CD4-positive, alpha-beta T cell (primary cell): Measurements from ENCODE around the gene UIMC1. TPM values are rescaled to one million over a fixed set of nuclear protein-coding genes. Genes with fewer than 3 reads are reported as not detected.
"Not testable (repeated sequence)": the region's sequence is repeated elsewhere in the genome, so short reads cannot be mapped to it uniquely, and the experiment has no call there.

Experiments
- ATAC-seq: fragments of 200-7000 bp; cut with Tn5 transposase; one replicate; pipeline ENCODE4 v1.10.0; 2022; ENCODE audit warnings: mild to moderate bottlenecking; ENCODE audit not compliant: poor library complexity
- CTCF ChIA-PET: fragments of 350-600 bp; sonication (Branson Sonifier 250); formaldehyde crosslinking; loops from one replicate; lab custom pipeline; 2021; ENCODE audit warnings: antibody characterized with exemption, inconsistent platforms; lab: Charles Lee
- POLR2A ChIA-PET: fragments of 350-600 bp; sonication (Branson Sonifier 250); formaldehyde crosslinking; loops from one replicate; lab custom pipeline; 2021; ENCODE audit warnings: antibody characterized with exemption, inconsistent platforms; lab: Charles Lee
- DNase-seq, 14 experiments: peaks; one replicate each; pipeline ENCODE4 v3.0.0-alpha.2; 2013 to 2020; ENCODE audit warnings: mixed read lengths in 2 of 14
- H3K27ac ChIP-seq, 2 donors: one replicate each; pipeline versions ENCODE4 v1.5.1 to v1.7.0; 2013; ENCODE audit warnings: low read length in 2 of 2, low read depth in 1 of 2, mild to moderate bottlenecking in 1 of 2
- H3K27me3 ChIP-seq, 2 experiments: 1 replicate in 1 of 2; 2 replicates in 1 of 2; pipeline versions ENCODE4 v1.6.1 to v1.7.0; 2013; ENCODE audit warnings: low read length in 2 of 2, control low read depth in 1 of 2, mild to moderate bottlenecking in 1 of 2, moderate library complexity in 1 of 2; ENCODE audit not compliant: insufficient read depth in 2 of 2, control insufficient read depth in 1 of 2
- H3K36me3 ChIP-seq: one replicate; pipeline ENCODE4 v1.6.1; 2013; ENCODE audit warnings: low read length, control low read depth; ENCODE audit not compliant: insufficient read depth
- H3K4me1 ChIP-seq: one replicate; pipeline ENCODE4 v1.6.1; 2013; ENCODE audit warnings: low read length, control low read depth; ENCODE audit not compliant: insufficient read depth
- H3K4me3 ChIP-seq: one replicate; pipeline ENCODE4 v1.5.1; 2013; ENCODE audit warnings: mild to moderate bottlenecking, low read length, moderate library complexity
- H3K9me3 ChIP-seq, 2 experiments: 1 replicate in 1 of 2; 2 replicates in 1 of 2; pipeline versions ENCODE4 v1.6.1 to v1.7.0; 2013; ENCODE audit warnings: low read length in 2 of 2, mild to moderate bottlenecking in 2 of 2, control low read depth in 1 of 2, moderate library complexity in 1 of 2; ENCODE audit not compliant: control insufficient read depth in 1 of 2, insufficient read depth in 1 of 2
- H3K27ac Mint-ChIP-seq: one replicate; pipeline ENCODE4 v1.8.0; 2020; ENCODE audit warnings: mixed read lengths
- H3K27me3 Mint-ChIP-seq: one replicate; pipeline ENCODE4 v1.8.0; 2021; ENCODE audit warnings: mixed read lengths
- H3K36me3 Mint-ChIP-seq: one replicate; pipeline ENCODE4 v1.8.0; 2021; ENCODE audit warnings: low read depth, mixed read lengths
- H3K4me1 Mint-ChIP-seq: one replicate; pipeline ENCODE4 v1.8.0; 2021; ENCODE audit warnings: low read depth, mixed read lengths
- H3K4me3 Mint-ChIP-seq: one replicate; pipeline ENCODE4 v1.8.0; 2020; ENCODE audit warnings: mild to moderate bottlenecking, mixed read lengths
- H3K9me3 Mint-ChIP-seq: one replicate; pipeline ENCODE4 v1.8.0; 2020; ENCODE audit warnings: mixed read lengths
- intact Hi-C, 2 experiments: fragments of 100-400 bp; cut with DNase I in 1 of 2; cut with micrococcal nuclease in 1 of 2; formaldehyde crosslinking; loops; one replicate each; pipeline versions ENCODE4 v1.15.1 to v1.9.0; 2023 to 2025; cut with DNase I, micrococcal nuclease
- total RNA-seq, 174 experiments: library from RNA in 2 of 174; stranded (reverse) in 2 of 174; gene quantifications; one replicate each; pipeline ENCODE4 v1.2.3 and lab custom pipeline; 2021 to 2026
- TF ChIP-seq, protein P1 (sequence below): fragments of 200-600 bp; IDR thresholded peaks from one replicate; pipeline ENCODE4 v1.8.0; 2022; ENCODE audit warnings: antibody characterized with exemption, mild to moderate bottlenecking

Gene UIMC1
- total RNA-seq, 2 experiments from 2014 or later, result 42.3 to 50.8 TPM

DNA sequence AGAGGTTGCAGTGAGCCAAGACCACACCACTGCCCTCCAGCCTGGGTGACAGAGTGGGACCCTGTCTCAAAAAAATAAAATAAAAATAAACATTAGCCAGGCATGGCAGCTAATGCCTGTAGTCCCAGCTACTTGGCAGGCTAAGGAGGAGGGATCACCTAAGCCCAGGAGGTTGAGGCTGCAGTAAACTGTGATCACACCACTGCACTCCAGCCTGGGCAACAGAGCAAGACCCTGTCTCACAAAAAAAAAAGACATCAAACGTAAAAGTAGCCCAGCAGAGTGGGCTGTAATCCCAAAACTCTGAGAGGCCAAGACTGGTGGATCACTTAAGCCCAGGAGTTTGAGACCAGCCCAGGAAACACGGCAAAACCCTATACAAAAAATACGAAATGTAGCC is 19.0 kb downstream of the UIMC1 start:
- H3K4me1 ChIP-seq, result peaks cover 19% of the 10 kb centered on the region
- H3K4me3 Mint-ChIP-seq, result no peak overlapping the region
- H3K27me3 Mint-ChIP-seq, result no peaks in the 10 kb centered on the region
- H3K9me3 Mint-ChIP-seq, result no peaks in the 10 kb centered on the region
- no peak overlapping the region for H3K27ac ChIP-seq
- TF ChIP-seq, protein P1, sequence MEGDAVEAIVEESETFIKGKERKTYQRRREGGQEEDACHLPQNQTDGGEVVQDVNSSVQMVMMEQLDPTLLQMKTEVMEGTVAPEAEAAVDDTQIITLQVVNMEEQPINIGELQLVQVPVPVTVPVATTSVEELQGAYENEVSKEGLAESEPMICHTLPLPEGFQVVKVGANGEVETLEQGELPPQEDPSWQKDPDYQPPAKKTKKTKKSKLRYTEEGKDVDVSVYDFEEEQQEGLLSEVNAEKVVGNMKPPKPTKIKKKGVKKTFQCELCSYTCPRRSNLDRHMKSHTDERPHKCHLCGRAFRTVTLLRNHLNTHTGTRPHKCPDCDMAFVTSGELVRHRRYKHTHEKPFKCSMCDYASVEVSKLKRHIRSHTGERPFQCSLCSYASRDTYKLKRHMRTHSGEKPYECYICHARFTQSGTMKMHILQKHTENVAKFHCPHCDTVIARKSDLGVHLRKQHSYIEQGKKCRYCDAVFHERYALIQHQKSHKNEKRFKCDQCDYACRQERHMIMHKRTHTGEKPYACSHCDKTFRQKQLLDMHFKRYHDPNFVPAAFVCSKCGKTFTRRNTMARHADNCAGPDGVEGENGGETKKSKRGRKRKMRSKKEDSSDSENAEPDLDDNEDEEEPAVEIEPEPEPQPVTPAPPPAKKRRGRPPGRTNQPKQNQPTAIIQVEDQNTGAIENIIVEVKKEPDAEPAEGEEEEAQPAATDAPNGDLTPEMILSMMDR, result no peak
- peaks cover 5% of the 10 kb centered on the region for H3K36me3 Mint-ChIP-seq
- H3K27ac Mint-ChIP-seq, result peak overlapping the region; percentile 68
- no peaks in the 10 kb centered on the region for H3K36me3 ChIP-seq
- ATAC-seq (no peak), DNase-seq (no peak)
- ChIA-PET CTCF (no interaction called here), POLR2A (interaction anchor here (0.8 kb wide), 1 partner anchor 18 kb away, joined by 3 read pairs; no protein-coding TSS in a partner anchor)
- peaks cover 0 to 5% of the 10 kb centered on the region in 2 experiments for H3K9me3 ChIP-seq
- H3K27me3 ChIP-seq, result no peaks in the 10 kb centered on the region
- peaks cover 29% of the 10 kb centered on the region for H3K4me1 Mint-ChIP-seq
- H3K4me3 ChIP-seq, result no peak overlapping the region
- intact Hi-C loops, result no loop called here

DNA sequence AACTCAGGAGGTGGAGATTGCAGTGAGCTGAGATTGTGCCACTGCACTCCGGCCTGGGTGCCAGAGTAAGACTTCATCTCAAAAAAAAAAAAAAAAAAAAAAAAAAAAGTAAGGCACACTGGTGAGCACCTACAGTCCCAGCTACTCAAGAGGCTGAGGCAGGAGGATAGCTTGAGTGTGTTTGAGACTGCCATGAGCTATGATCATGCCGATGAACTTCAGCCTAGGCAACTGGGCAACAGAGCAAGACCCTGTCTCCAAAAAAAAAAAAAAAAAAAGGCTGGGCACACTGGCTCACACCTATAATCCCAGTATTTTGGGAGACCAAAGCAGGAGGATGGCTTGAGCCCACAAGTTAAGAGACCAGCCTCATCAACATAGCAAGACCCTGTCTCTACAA is 20.3 kb downstream of the UIMC1 start:
- TF ChIP-seq, protein P1, result no peak
- peaks cover 19% of the 10 kb centered on the region for H3K4me1 ChIP-seq
- ChIA-PET POLR2A (interaction anchor here (0.9 to 2.3 kb wide), 3 partner anchors 12 to 36 kb away, joined by 3 to 32 read pairs (median 12); partner anchors contain the start of genes UIMC1 and ZNF346), CTCF (interaction anchor here (1.1 to 1.4 kb wide), 2 partner anchors 12 to 20 kb away, joined by 4 to 5 read pairs; partner anchors contain the start of gene UIMC1)
- intact Hi-C loops, result no loop called here
- Mint-ChIP-seq H3K36me3 (peaks cover 17% of the 10 kb centered on the region), H3K4me3 (no peak overlapping the region), H3K27ac (peak overlapping the region; percentile 89), H3K27me3 (no peaks in the 10 kb centered on the region), H3K9me3 (no peaks in the 10 kb centered on the region), H3K4me1 (peaks cover 34% of the 10 kb centered on the region)
- no peaks in the 10 kb centered on the region for H3K27me3 ChIP-seq
- peaks cover 0 to 5% of the 10 kb centered on the region in 2 experiments for H3K9me3 ChIP-seq
- ATAC-seq, result no peak
- H3K36me3 ChIP-seq, result peaks cover 8% of the 10 kb centered on the region
- DNase-seq, result no peak
- H3K27ac ChIP-seq, result peak overlapping the region in 1 of 2 donors; percentile 40
- H3K4me3 ChIP-seq, result no peak overlapping the region

DNA sequence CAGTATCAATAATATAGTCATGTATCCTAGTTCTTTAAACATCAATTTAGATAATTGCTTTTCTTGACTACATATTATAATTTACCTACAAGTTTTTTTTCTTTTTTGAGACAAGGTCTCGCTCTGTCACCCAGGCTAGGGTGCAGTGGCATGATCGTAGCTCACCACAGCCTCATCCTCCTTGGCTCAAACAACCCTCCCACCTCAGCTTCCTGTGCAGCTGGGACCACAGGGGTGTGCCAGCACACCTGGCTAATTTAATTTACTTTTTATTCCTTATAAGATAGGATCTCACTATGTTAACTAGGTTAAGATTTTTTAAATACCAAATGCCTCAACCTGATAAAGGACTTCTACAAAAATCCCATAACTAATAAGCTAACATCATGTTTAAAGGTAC is 21.1 kb downstream of the UIMC1 start:
- Histone ChIP-seq H3K27ac (peak overlapping the region in 1 of 2 donors; percentile 40), H3K4me1 (peaks cover 19% of the 10 kb centered on the region), H3K4me3 (no peak overlapping the region), H3K27me3 (no peaks in the 10 kb centered on the region), H3K36me3 (peaks cover 15% of the 10 kb centered on the region), H3K9me3 (peaks cover 0 to 5% of the 10 kb centered on the region in 2 experiments)
- ATAC-seq (peak; percentile 99), DNase-seq (peak; percentile 7 to 74 (median 37))
- ChIA-PET CTCF (interaction anchor here (0.6 to 1.4 kb wide), 4 partner anchors 10 to 24 kb away, joined by 3 to 5 read pairs (median 4); partner anchors contain the start of gene UIMC1), POLR2A (interaction anchor here (0.9 to 2.3 kb wide), 3 partner anchors 13 to 36 kb away, joined by 3 to 32 read pairs (median 12); partner anchors contain the start of genes UIMC1 and ZNF346)
- Mint-ChIP-seq H3K36me3 (peaks cover 22% of the 10 kb centered on the region), H3K4me3 (peak overlapping the region; percentile 54), H3K4me1 (peaks cover 34% of the 10 kb centered on the region), H3K9me3 (no peaks in the 10 kb centered on the region), H3K27me3 (no peaks in the 10 kb centered on the region), H3K27ac (peak overlapping the region; percentile 89)
- intact Hi-C loops, result no loop called here
- TF ChIP-seq, protein P1, result no peak

DNA sequence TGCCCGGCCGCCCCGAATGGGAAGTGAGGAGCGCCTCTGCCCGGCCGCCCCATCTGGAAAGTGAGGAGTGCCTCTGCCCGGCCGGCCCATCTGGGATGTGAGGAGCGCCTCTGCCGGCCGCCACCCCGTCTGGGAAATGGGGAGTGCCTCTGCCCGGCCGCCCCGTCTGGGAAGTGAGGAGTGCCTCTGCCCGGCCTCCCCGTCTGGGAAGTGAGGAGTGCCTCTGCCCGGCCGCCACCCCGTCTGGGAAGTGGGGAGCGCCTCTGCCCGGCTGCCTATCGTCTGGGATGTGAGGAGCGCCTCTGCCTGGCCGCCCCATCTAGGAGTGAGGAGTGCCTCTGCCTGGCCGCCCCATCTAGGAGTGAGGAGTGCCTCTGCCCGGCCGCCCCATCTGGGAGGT is 22.4 kb downstream of the UIMC1 start:
- Histone ChIP-seq H3K36me3 (peaks cover 27% of the 10 kb centered on the region), H3K4me1 (peaks cover 19% of the 10 kb centered on the region)
- H3K4me3 Mint-ChIP-seq, CTCF ChIA-PET, H3K27ac Mint-ChIP-seq, H3K9me3 ChIP-seq, intact Hi-C loops, H3K4me3 ChIP-seq, H3K27me3 Mint-ChIP-seq, H3K27me3 ChIP-seq, POLR2A ChIA-PET, H3K9me3 Mint-ChIP-seq, DNase-seq, ATAC-seq, H3K27ac ChIP-seq: not testable (repeated sequence)
- H3K36me3 Mint-ChIP-seq, result peaks cover 33% of the 10 kb centered on the region
- H3K4me1 Mint-ChIP-seq, result peaks cover 34% of the 10 kb centered on the region

DNA sequence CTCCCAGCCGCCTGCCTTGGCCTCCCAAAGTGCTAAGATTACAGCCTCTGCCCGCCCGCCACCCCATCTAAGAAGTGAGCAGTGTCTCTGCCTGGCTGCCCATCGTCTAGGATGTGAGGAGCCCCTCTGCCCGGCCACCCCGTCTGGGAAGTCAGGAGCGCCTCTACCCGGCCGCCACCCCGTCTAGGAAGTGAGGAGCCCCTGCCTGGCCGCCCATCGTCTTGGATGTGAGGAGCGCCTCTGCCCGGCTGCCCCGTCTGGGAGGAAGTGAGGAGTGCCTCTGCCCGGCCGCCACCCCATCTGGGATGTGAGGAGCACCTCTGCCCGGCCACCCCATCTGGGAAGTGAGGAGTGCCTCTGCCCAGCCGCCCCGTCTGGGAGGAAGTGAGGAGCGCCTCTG is 23.0 kb downstream of the UIMC1 start:
- H3K9me3 Mint-ChIP-seq, ATAC-seq, H3K27me3 Mint-ChIP-seq, H3K27ac ChIP-seq, H3K9me3 ChIP-seq, DNase-seq, intact Hi-C loops, H3K27ac Mint-ChIP-seq, H3K27me3 ChIP-seq, H3K4me3 ChIP-seq, CTCF ChIA-PET, H3K4me3 Mint-ChIP-seq, POLR2A ChIA-PET: not testable (repeated sequence)
- peaks cover 39% of the 10 kb centered on the region for H3K36me3 Mint-ChIP-seq
- peaks cover 34% of the 10 kb centered on the region for H3K4me1 Mint-ChIP-seq
- peaks cover 19% of the 10 kb centered on the region for H3K4me1 ChIP-seq
- peaks cover 32% of the 10 kb centered on the region for H3K36me3 ChIP-seq
